Mesenchymal stem cell (in vitro differentiated cells and primary cell): ENCODE measurements around the gene MED26.

ENCODE experiments used
- DNase-seq: peaks from one replicate; pipeline ENCODE4 v3.0.0-alpha.2; 2013
- H2AFZ ChIP-seq: one replicate; pipeline ENCODE4 v1.6.1; 2013; ENCODE audit warnings: low read depth, mild to moderate bottlenecking, control low read depth, inconsistent platforms, low read length, moderate library complexity
- H2AK5ac ChIP-seq: 2 replicates; pipeline ENCODE4 v1.6.1; 2013; ENCODE audit warnings: low read length, moderate library complexity, mild to moderate bottlenecking, inconsistent platforms; ENCODE audit not compliant: severe bottlenecking
- H2BK120ac ChIP-seq: one replicate; pipeline ENCODE4 v1.6.1; 2013; ENCODE audit warnings: low read depth, mild to moderate bottlenecking, inconsistent platforms, low read length, moderate library complexity
- H2BK12ac ChIP-seq, 2 experiments: one replicate each; pipeline ENCODE4 v1.6.1; 2013; ENCODE audit warnings: inconsistent platforms in 2 of 2, low read length in 2 of 2, mild to moderate bottlenecking in 2 of 2, moderate library complexity in 2 of 2, control low read depth in 1 of 2
- H2BK15ac ChIP-seq: one replicate; pipeline ENCODE4 v1.6.1; 2013; ENCODE audit warnings: mild to moderate bottlenecking, low read depth, inconsistent platforms; ENCODE audit not compliant: poor library complexity, severe bottlenecking
- H2BK5ac ChIP-seq: 2 replicates; pipeline ENCODE4 v1.6.1; 2013; ENCODE audit warnings: low read depth, mild to moderate bottlenecking, low read length, control low read depth, inconsistent platforms; ENCODE audit not compliant: poor library complexity, severe bottlenecking
- H3K14ac ChIP-seq, 2 experiments: one replicate each; pipeline ENCODE4 v1.6.1; 2013; ENCODE audit warnings: inconsistent platforms in 2 of 2, low read length in 2 of 2, control low read depth in 1 of 2, mild to moderate bottlenecking in 1 of 2, moderate library complexity in 1 of 2
- H3K18ac ChIP-seq, 2 experiments: one replicate each; pipeline ENCODE4 v1.6.1; 2013; ENCODE audit warnings: inconsistent platforms in 2 of 2, low read length in 2 of 2, control low read depth in 1 of 2, low read depth in 1 of 2, mild to moderate bottlenecking in 1 of 2
- H3K23ac ChIP-seq, 2 experiments: one replicate each; pipeline ENCODE4 v1.6.1; 2013; ENCODE audit warnings: inconsistent platforms in 2 of 2, low read length in 2 of 2, mild to moderate bottlenecking in 2 of 2, moderate library complexity in 2 of 2, control low read depth in 1 of 2
- H3K27ac ChIP-seq: 2 replicates; pipeline ENCODE4 v1.5.1; 2013; ENCODE audit warnings: mild to moderate bottlenecking, moderate library complexity, low read length, control low read depth, inconsistent platforms; ENCODE audit not compliant: poor library complexity, severe bottlenecking
- H3K27me3 ChIP-seq, 2 experiments: 2 replicates each; pipeline versions ENCODE4 v1.6.1 to v1.7.0; 2013; ENCODE audit warnings: low read length in 2 of 2, mild to moderate bottlenecking in 2 of 2, moderate library complexity in 2 of 2, control low read depth in 1 of 2, inconsistent platforms in 1 of 2; ENCODE audit not compliant: control insufficient read depth in 1 of 2, insufficient read depth in 1 of 2
- H3K36me3 ChIP-seq, 2 experiments: 2 replicates each; pipeline versions ENCODE4 v1.6.1 to v1.7.0; 2013; ENCODE audit warnings: low read length in 2 of 2, control low read depth in 1 of 2, inconsistent platforms in 1 of 2, low read depth in 1 of 2, mild to moderate bottlenecking in 1 of 2; ENCODE audit not compliant: insufficient read depth in 2 of 2, control insufficient read depth in 1 of 2
- H3K4ac ChIP-seq, 2 experiments: one replicate each; pipeline ENCODE4 v1.6.1; 2013; ENCODE audit warnings: inconsistent platforms in 2 of 2, low read length in 2 of 2, mild to moderate bottlenecking in 2 of 2, moderate library complexity in 2 of 2, control low read depth in 1 of 2, low read depth in 1 of 2
- H3K4me1 ChIP-seq: 2 replicates; pipeline ENCODE4 v1.6.1; 2013; ENCODE audit warnings: low read depth, low read length, control low read depth; ENCODE audit not compliant: control insufficient read depth, insufficient read depth
- H3K4me2 ChIP-seq: 2 replicates; pipeline ENCODE4 v1.6.1; 2013; ENCODE audit warnings: low read length, mild to moderate bottlenecking, inconsistent platforms; ENCODE audit not compliant: poor library complexity, severe bottlenecking
- H3K4me3 ChIP-seq, 2 experiments: 2 replicates each; pipeline versions ENCODE4 v1.5.1 to v1.7.0; 2013; ENCODE audit warnings: low read length in 2 of 2, mild to moderate bottlenecking in 2 of 2, control low read depth in 1 of 2, low read depth in 1 of 2; ENCODE audit not compliant: insufficient read depth in 1 of 2
- H3K79me1 ChIP-seq: replicated peaks from 2 replicates; pipeline ENCODE4 v1.6.1; 2013; ENCODE audit warnings: mild to moderate bottlenecking, control low read depth, low read length, inconsistent platforms; ENCODE audit not compliant: poor library complexity, severe bottlenecking
- H3K9ac ChIP-seq: 2 replicates; pipeline ENCODE4 v1.7.0; 2013; ENCODE audit warnings: mild to moderate bottlenecking, low read length, moderate library complexity
- H3K9me3 ChIP-seq: 2 replicates; pipeline ENCODE4 v1.7.0; 2013; ENCODE audit warnings: mild to moderate bottlenecking, low read length; ENCODE audit not compliant: control insufficient read depth
- H4K8ac ChIP-seq: one replicate; pipeline ENCODE4 v1.6.1; 2013; ENCODE audit warnings: inconsistent platforms, mild to moderate bottlenecking, low read length, moderate library complexity
- H4K91ac ChIP-seq: one replicate; pipeline ENCODE4 v1.6.1; 2013; ENCODE audit warnings: mild to moderate bottlenecking, low read length, inconsistent platforms
- WGBS: methylation state at CpG from one replicate; pipeline ENCODE4 v1.1.7; 2013; ENCODE audit warnings: mixed read lengths; 5-methylcytosine and 5-hydroxymethylcytosine counted together

Gene MED26

GRCh38 chr19:16621165-16621800, 6.7 kb downstream of the MED26 start:
- no peak for DNase-seq
- no peak overlapping the region for H3K4me2 ChIP-seq
- H3K4me3 ChIP-seq, result no peak overlapping the region
- no peak overlapping the region for H3K4ac ChIP-seq
- no peak overlapping the region for H3K18ac ChIP-seq
- H2BK120ac ChIP-seq, result no peak overlapping the region
- no peak overlapping the region for H4K8ac ChIP-seq
- H3K27me3 ChIP-seq, result no peaks in the 10 kb centered on the region
- H3K4me1 ChIP-seq, result peaks cover 22% of the 10 kb centered on the region
- H3K14ac ChIP-seq, result no peak overlapping the region
- H3K36me3 ChIP-seq, result peaks cover 17 to 23% of the 10 kb centered on the region in 2 experiments
- H3K9me3 ChIP-seq, result no peaks in the 10 kb centered on the region
- no peak overlapping the region for H4K91ac ChIP-seq
- no peak overlapping the region for H3K27ac ChIP-seq
- H3K79me1 ChIP-seq, result no peaks in the 10 kb centered on the region
- H2BK5ac ChIP-seq, result no peak overlapping the region
- H2BK15ac ChIP-seq, result no peak overlapping the region
- no peak overlapping the region for H3K9ac ChIP-seq
- no peak overlapping the region for H3K23ac ChIP-seq
- H2AK5ac ChIP-seq, result no peak overlapping the region
- no peak overlapping the region for H2BK12ac ChIP-seq
- 90% methylated on average over 7 of the region's 7 CpGs for WGBS
- no peak overlapping the region for H2AFZ ChIP-seq

GRCh38 chr19:16620584-16620983, 7.4 kb downstream of the MED26 start:
- Histone ChIP-seq H3K9me3 (no peaks in the 10 kb centered on the region), H3K14ac (no peak overlapping the region), H3K79me1 (peaks cover 3% of the 10 kb centered on the region), H4K91ac (no peak overlapping the region), H3K4me2 (no peak overlapping the region), H3K4ac (no peak overlapping the region), H3K27me3 (no peaks in the 10 kb centered on the region), H3K4me1 (peaks cover 21% of the 10 kb centered on the region), H2BK120ac (no peak overlapping the region), H2BK5ac (no peak overlapping the region), H3K23ac (no peak overlapping the region), H2AFZ (no peak overlapping the region), H3K36me3 (peaks cover 16 to 23% of the 10 kb centered on the region in 2 experiments), H3K9ac (no peak overlapping the region), H2BK12ac (no peak overlapping the region), H3K27ac (no peak overlapping the region), H2AK5ac (no peak overlapping the region), H2BK15ac (no peak overlapping the region), H3K4me3 (no peak overlapping the region), H4K8ac (no peak overlapping the region), H3K18ac (no peak overlapping the region)
- WGBS, result 92% methylated on average over 1 of the region's 3 CpGs
- DNase-seq, result no peak

- Histone ChIP-seq H3K4me3 (no peak overlapping the region), H3K27ac (no peak overlapping the region), H3K27me3 (no peaks in the 10 kb centered on the region), H3K36me3 (peaks cover 14 to 23% of the 10 kb centered on the region in 2 experiments), H3K4me2 (no peak overlapping the region), H4K91ac (no peak overlapping the region), H2BK120ac (no peak overlapping the region), H3K4me1 (peaks cover 20% of the 10 kb centered on the region), H3K79me1 (peaks cover 3% of the 10 kb centered on the region), H3K4ac (no peak overlapping the region), H2BK5ac (no peak overlapping the region), H2BK15ac (no peak overlapping the region), H3K9ac (no peak overlapping the region), H3K18ac (no peak overlapping the region), H4K8ac (no peak overlapping the region), H2AK5ac (no peak overlapping the region), H2AFZ (no peak overlapping the region), H3K23ac (no peak overlapping the region), H3K9me3 (no peaks in the 10 kb centered on the region), H2BK12ac (no peak overlapping the region), H3K14ac (no peak overlapping the region)
- 100% methylated on average over 4 of the region's 5 CpGs for WGBS
- DNase-seq, result no peak
These were observed 8.0 kb downstream of the MED26 start for GRCh38 chr19:16620018-16620417.

- no peak overlapping the region for H3K27ac ChIP-seq
- no peaks in the 10 kb centered on the region for H3K27me3 ChIP-seq
- H3K4ac ChIP-seq, result no peak overlapping the region
- no peak overlapping the region for H4K8ac ChIP-seq
- no peak overlapping the region for H2BK15ac ChIP-seq
- no peak overlapping the region for H2AFZ ChIP-seq
- no peak overlapping the region for H3K18ac ChIP-seq
- H3K14ac ChIP-seq, result no peak overlapping the region
- H3K4me3 ChIP-seq, result no peak overlapping the region
- peaks cover 5% of the 10 kb centered on the region for H3K79me1 ChIP-seq
- no peaks in the 10 kb centered on the region for H3K9me3 ChIP-seq
- peaks cover 14 to 17% of the 10 kb centered on the region in 2 experiments for H3K36me3 ChIP-seq
- H3K23ac ChIP-seq, result no peak overlapping the region
- no peak overlapping the region for H2AK5ac ChIP-seq
- peaks cover 19% of the 10 kb centered on the region for H3K4me1 ChIP-seq
- no peak overlapping the region for H2BK5ac ChIP-seq
- WGBS, result 96% methylated on average over 7 of the region's 7 CpGs
- no peak overlapping the region for H3K9ac ChIP-seq
- H2BK12ac ChIP-seq, result no peak overlapping the region
- DNase-seq, result no peak
- H3K4me2 ChIP-seq, result no peak overlapping the region
- H4K91ac ChIP-seq, result no peak overlapping the region
- H2BK120ac ChIP-seq, result no peak overlapping the region
These were observed 8.5 kb downstream of the MED26 start for GRCh38 chr19:16619457-16619856.
